Activated CD4-positive, CD25-positive, alpha-beta regulatory T cell treated with anti-CD3 and anti-CD28 coated beads, Interleukin-2, amount 50 U/mL, for 24 hours (primary cell): ENCODE data around the gene STAT5A.
"Not testable (repeated sequence)": the region's sequence is repeated elsewhere in the genome, so short reads cannot be mapped to it uniquely, and the experiment has no call there.

Experiments
- ATAC-seq, 2 donors: fragments of 150-1000 bp; cut with Tn5 transposase; one replicate each; pipeline ENCODE4 v1.10.0; 2021; ENCODE audit warnings: mild to moderate bottlenecking in 1 of 2, moderate library complexity in 1 of 2

The STAT5A gene

GRCh38 chr17:42287977-42288802 lies at the start of gene STAT5A:
Gene STAT5A, plus strand, starts transcription at chr17:42288498. Its CDS starts 914 bp downstream, at chr17:42289412.
- ATAC-seq, result peak; percentile 71 to 72

GRCh38 chr17:42239576-42239975 lies 48.7 kb upstream of the STAT5A start:
- not testable (repeated sequence) for ATAC-seq

GRCh38 chr17:42240201-42240600 lies 48.1 kb upstream of the STAT5A start:
- no peak for ATAC-seq

GRCh38 chr17:42240863-42241262 lies 47.4 kb upstream of the STAT5A start:
- not testable (repeated sequence) for ATAC-seq

- no peak for ATAC-seq
Measured at GRCh38 chr17:42241871-42242270, 46.4 kb upstream of the STAT5A start.

- no peak for ATAC-seq
Measured at GRCh38 chr17:42243493-42243982, 44.8 kb upstream of the STAT5A start.

GRCh38 chr17:42244116-42244515 lies 44.2 kb upstream of the STAT5A start:
- not testable (repeated sequence) for ATAC-seq

GRCh38 chr17:42245183-42245582 lies 43.1 kb upstream of the STAT5A start:
- ATAC-seq, result not testable (repeated sequence)

GRCh38 chr17:42246515-42246914 lies 41.8 kb upstream of the STAT5A start:
- ATAC-seq, result peak; percentile 36 to 53

GRCh38 chr17:42247734-42248133 lies 40.6 kb upstream of the STAT5A start:
- ATAC-seq, result no peak

- peak; percentile 71 to 74 for ATAC-seq
Measured at GRCh38 chr17:42248351-42249179, 39.7 kb upstream of the STAT5A start.

- peak; percentile 54 to 57 for ATAC-seq
Measured at GRCh38 chr17:42249681-42250446, 38.4 kb upstream of the STAT5A start.

GRCh38 chr17:42251115-42251514 lies 37.2 kb upstream of the STAT5A start:
- no peak for ATAC-seq

GRCh38 chr17:42252597-42253550 lies 35.4 kb upstream of the STAT5A start:
- peak; percentile 57 to 67 for ATAC-seq

GRCh38 chr17:42253578-42253977 lies 34.7 kb upstream of the STAT5A start:
- no peak for ATAC-seq

GRCh38 chr17:42255445-42255844 lies 32.9 kb upstream of the STAT5A start:
- ATAC-seq, result no peak

GRCh38 chr17:42260318-42260717 lies 28.0 kb upstream of the STAT5A start:
- no peak for ATAC-seq

GRCh38 chr17:42264366-42264765 lies 23.9 kb upstream of the STAT5A start:
- ATAC-seq, result not testable (repeated sequence)

GRCh38 chr17:42266462-42266861 lies 21.8 kb upstream of the STAT5A start:
- no peak for ATAC-seq

- peak; percentile 90 to 91 for ATAC-seq
Measured at GRCh38 chr17:42266918-42267766, 21.2 kb upstream of the STAT5A start.
